Liver (tissue), 9 donors: ENCODE results near the gene SCAMP4. TPM values are rescaled to one million over a fixed set of nuclear protein-coding genes. Genes with fewer than 3 reads are reported as not detected.

ENCODE experiments used
- DNase-seq: peaks from one replicate; pipeline ENCODE4 v3.0.0-alpha.2; 2017; ENCODE audit warnings: low spot score
- H3K27ac ChIP-seq, 2 donors: one replicate each; pipeline ENCODE4 v1.7.0; 2013; ENCODE audit warnings: inconsistent platforms in 2 of 2, low read length in 2 of 2, control low read depth in 1 of 2, low read depth in 1 of 2, mild to moderate bottlenecking in 1 of 2
- H3K27me3 ChIP-seq, 4 donors: one replicate each; pipeline versions ENCODE4 v1.6.1 to v1.7.0; 2013; ENCODE audit warnings: low read length in 3 of 4, inconsistent platforms in 1 of 4, mild to moderate bottlenecking in 1 of 4, moderate library complexity in 1 of 4; ENCODE audit not compliant: control insufficient read depth in 4 of 4, insufficient read depth in 4 of 4
- H3K36me3 ChIP-seq, 4 donors: one replicate each; pipeline versions ENCODE4 v1.6.1 to v1.7.0; 2013; ENCODE audit warnings: low read length in 3 of 4, mild to moderate bottlenecking in 3 of 4, low read depth in 1 of 4, moderate library complexity in 1 of 4; ENCODE audit not compliant: control insufficient read depth in 4 of 4, insufficient read depth in 3 of 4
- H3K4me1 ChIP-seq, 4 donors: one replicate each; pipeline versions ENCODE4 v1.6.1 to v1.7.0; 2013; ENCODE audit warnings: low read length in 3 of 4, mild to moderate bottlenecking in 3 of 4, moderate library complexity in 1 of 4; ENCODE audit not compliant: control insufficient read depth in 4 of 4, insufficient read depth in 4 of 4
- H3K4me3 ChIP-seq, 3 donors: one replicate each; pipeline versions ENCODE4 v1.6.1 to v1.7.0; 2013; ENCODE audit warnings: low read length in 3 of 3, control low read depth in 1 of 3, low read depth in 1 of 3, mild to moderate bottlenecking in 1 of 3
- H3K9ac ChIP-seq, 2 donors: one replicate each; pipeline ENCODE4 v1.7.0; 2013; ENCODE audit warnings: low read length in 2 of 2, mild to moderate bottlenecking in 2 of 2, moderate library complexity in 2 of 2, control low read depth in 1 of 2, low read depth in 1 of 2
- H3K9me3 ChIP-seq, 4 donors: one replicate each; pipeline versions ENCODE4 v1.6.1 to v1.7.0; 2013; ENCODE audit warnings: low read length in 3 of 4; ENCODE audit not compliant: control insufficient read depth in 4 of 4
- ATF3 ChIP-seq: IDR thresholded peaks from 2 replicates; pipeline ENCODE4 v1.6.1; 2016; ENCODE audit warnings: antibody characterized with exemption
- EGR1 ChIP-seq, 2 donors: IDR thresholded peaks; 2 replicates each; pipeline ENCODE4 v1.6.1; 2016 to 2018; ENCODE audit warnings: antibody characterized with exemption in 2 of 2, low read depth in 2 of 2
- FOXA1 ChIP-seq: IDR thresholded peaks from 2 replicates; pipeline ENCODE4 v1.6.1; 2016; ENCODE audit warnings: antibody characterized with exemption
- FOXA2 ChIP-seq: IDR thresholded peaks from 2 replicates; pipeline ENCODE4 v1.6.1; 2016; ENCODE audit warnings: antibody characterized with exemption
- GABPA ChIP-seq, 2 donors: IDR thresholded peaks in 1 of 2; conservative IDR thresholded peaks in 1 of 2; 2 replicates each; pipeline ENCODE4 v1.6.1; 2016; ENCODE audit warnings: antibody characterized with exemption in 2 of 2, mild to moderate bottlenecking in 1 of 2, moderate library complexity in 1 of 2
- HNF4G ChIP-seq: IDR thresholded peaks from 2 replicates; pipeline ENCODE4 v1.6.1; 2016; ENCODE audit warnings: antibody characterized with exemption
- JUND ChIP-seq, 2 donors: IDR thresholded peaks; 2 replicates each; pipeline ENCODE4 v1.6.1; 2016; ENCODE audit warnings: antibody characterized with exemption in 2 of 2
- MAX ChIP-seq: IDR thresholded peaks from 2 replicates; pipeline ENCODE4 v1.6.1; 2016; ENCODE audit warnings: antibody characterized with exemption
- NR2F2 ChIP-seq: IDR thresholded peaks from 2 replicates; pipeline ENCODE4 v1.6.1; 2016; ENCODE audit warnings: antibody characterized with exemption
- RAD21 ChIP-seq, 2 donors: IDR thresholded peaks; 2 replicates each; pipeline ENCODE4 v1.6.1; 2016; ENCODE audit warnings: antibody characterized with exemption in 2 of 2, mild to moderate bottlenecking in 2 of 2
- REST ChIP-seq: IDR thresholded peaks from 2 replicates; pipeline ENCODE4 v1.6.1; 2016; ENCODE audit warnings: antibody characterized with exemption, mild to moderate bottlenecking
- RXRA ChIP-seq, 2 donors: IDR thresholded peaks; 2 replicates each; pipeline ENCODE4 v1.6.1; 2017 to 2018; ENCODE audit warnings: antibody characterized with exemption in 2 of 2, mild to moderate bottlenecking in 1 of 2
- TAF1 ChIP-seq: conservative IDR thresholded peaks from 2 replicates; pipeline ENCODE4 v1.6.1; 2016; ENCODE audit warnings: antibody characterized with exemption, mild to moderate bottlenecking
- YY1 ChIP-seq: IDR thresholded peaks from 2 replicates; pipeline ENCODE4 v1.6.1; 2016; ENCODE audit warnings: antibody characterized with exemption, mild to moderate bottlenecking
- ZBTB33 ChIP-seq: IDR thresholded peaks from 2 replicates; pipeline ENCODE4 v1.6.1; 2016; ENCODE audit warnings: antibody characterized with exemption
- WGBS: extraction: QIAGEN DNeasy Blood & Tissue Kit; methylation state at CpG from one replicate; pipeline ENCODE4 v1.1.7; 2013; 5-methylcytosine and 5-hydroxymethylcytosine counted together
- polyA plus RNA-seq, 2 donors: library from polyadenylated mRNA; stranded (reverse) in 1 of 2; unstranded in 1 of 2; fragments of 200-250 nt in 1 of 2; fragments of >200 nt in 1 of 2; fragmentation: Nextera tagmentation in 1 of 2; extraction: Ambion mirVana in 1 of 2; gene quantifications; one replicate each; pipeline versions ENCODE4 v1.2.1 to v1.2.3, GENCODE V29; 2013 to 2015
- total RNA-seq, 2 donors: library from RNA; depleted of rRNA; stranded (reverse); fragments of >200 nt; gene quantifications; one replicate each; pipeline ENCODE4 v1.2.3, GENCODE V29; 2014
- TF ChIP-seq, protein P1 (sequence below): fragments of 150-350 bp; IDR thresholded peaks from 2 replicates; pipeline ENCODE4 v1.5.1; 2017; ENCODE audit warnings: improper control_type of control experiment, low read depth, low read length; ENCODE audit not compliant: missing input control
- donor health status: healthy.
- donor health status: healthy.
- donor health status: healthy.
- donor health status: healthy.
- donor health status: healthy.

Gene SCAMP4
- total and polyA plus RNA-seq, 4 donors = 13.0 to 22.1 (median 16.6) TPM

GRCh38 chr19:1936430-1936829 lies 31.2 kb downstream of the SCAMP4 start:
- Histone ChIP-seq H3K4me1 (peaks cover 0 to 6% (median 3%) of the 10 kb centered on the region in 4 donors), H3K4me3 (no peak overlapping the region), H3K27ac (peak overlapping the region; percentile 10 to 52), H3K9me3 (no peaks in the 10 kb centered on the region), H3K27me3 (no peaks in the 10 kb centered on the region), H3K9ac (no peak overlapping the region), H3K36me3 (no peaks in the 10 kb centered on the region)
- WGBS = 88% methylated on average over 3 of the region's 3 CpGs
- no peak for DNase-seq
- TF ChIP-seq ZBTB33 = no peak
- TF ChIP-seq RXRA (IDR thresholded peaks at IDR 0.05) = no peak
- TF ChIP-seq FOXA1 = no peak
- no peak for TF ChIP-seq ATF3
- no peak for TF ChIP-seq JUND (IDR thresholded peaks at IDR 0.05)
- TF ChIP-seq HNF4G = no peak
- TF ChIP-seq GABPA (IDR thresholded peaks at IDR 0.05 in 1 of 2, conservative IDR thresholded peaks at IDR 0.05 in 1 of 2) = no peak
- TF ChIP-seq MAX = no peak
- no peak for TF ChIP-seq RAD21 (IDR thresholded peaks at IDR 0.05)
- TF ChIP-seq, protein P1, sequence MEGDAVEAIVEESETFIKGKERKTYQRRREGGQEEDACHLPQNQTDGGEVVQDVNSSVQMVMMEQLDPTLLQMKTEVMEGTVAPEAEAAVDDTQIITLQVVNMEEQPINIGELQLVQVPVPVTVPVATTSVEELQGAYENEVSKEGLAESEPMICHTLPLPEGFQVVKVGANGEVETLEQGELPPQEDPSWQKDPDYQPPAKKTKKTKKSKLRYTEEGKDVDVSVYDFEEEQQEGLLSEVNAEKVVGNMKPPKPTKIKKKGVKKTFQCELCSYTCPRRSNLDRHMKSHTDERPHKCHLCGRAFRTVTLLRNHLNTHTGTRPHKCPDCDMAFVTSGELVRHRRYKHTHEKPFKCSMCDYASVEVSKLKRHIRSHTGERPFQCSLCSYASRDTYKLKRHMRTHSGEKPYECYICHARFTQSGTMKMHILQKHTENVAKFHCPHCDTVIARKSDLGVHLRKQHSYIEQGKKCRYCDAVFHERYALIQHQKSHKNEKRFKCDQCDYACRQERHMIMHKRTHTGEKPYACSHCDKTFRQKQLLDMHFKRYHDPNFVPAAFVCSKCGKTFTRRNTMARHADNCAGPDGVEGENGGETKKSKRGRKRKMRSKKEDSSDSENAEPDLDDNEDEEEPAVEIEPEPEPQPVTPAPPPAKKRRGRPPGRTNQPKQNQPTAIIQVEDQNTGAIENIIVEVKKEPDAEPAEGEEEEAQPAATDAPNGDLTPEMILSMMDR = no peak
- TF ChIP-seq TAF1 = no peak
- TF ChIP-seq YY1 = no peak

DNA sequence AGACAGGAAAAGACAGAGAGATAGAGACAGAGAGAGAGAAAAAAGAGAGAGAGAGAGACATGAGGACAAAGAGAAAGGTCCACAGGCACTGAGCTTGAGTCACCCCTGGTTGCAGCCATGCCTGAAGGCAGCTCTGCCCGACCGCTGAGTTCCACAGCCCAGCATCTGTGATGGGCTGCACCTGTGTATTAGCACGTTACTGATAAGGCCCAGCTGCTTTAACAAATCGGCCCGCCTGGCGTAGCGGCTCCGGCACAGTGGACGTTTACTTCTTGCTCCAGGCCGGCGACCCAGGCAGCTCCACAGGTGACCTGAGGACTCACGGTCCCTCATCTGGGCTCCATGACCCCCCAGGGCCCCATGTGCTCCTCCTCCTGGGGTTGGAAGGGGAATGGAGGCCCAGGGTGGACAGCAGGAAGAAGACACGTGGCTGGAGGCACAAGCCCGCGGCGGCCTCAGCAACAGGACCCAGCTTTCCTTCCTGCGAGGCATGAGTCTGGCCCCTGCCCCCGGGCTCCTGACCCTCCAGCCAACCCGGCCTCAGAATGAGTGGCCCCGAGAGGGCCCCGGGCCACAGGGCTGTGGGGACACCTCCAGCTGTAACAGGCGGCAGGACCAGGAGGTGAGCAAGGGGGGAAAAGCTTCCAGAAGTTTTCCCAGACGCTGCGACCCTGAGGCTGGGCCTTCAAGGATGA lies 31.9 kb downstream of the SCAMP4 start:
- H3K4me3 ChIP-seq = no peak overlapping the region
- H3K27me3 ChIP-seq = no peaks in the 10 kb centered on the region
- H3K9ac ChIP-seq = no peak overlapping the region
- DNase-seq = no peak
- no peaks in the 10 kb centered on the region for H3K9me3 ChIP-seq
- H3K36me3 ChIP-seq = no peaks in the 10 kb centered on the region
- TF ChIP-seq ATF3 (no peak), REST (no peak), RXRA (IDR thresholded peaks at IDR 0.05) (no peak), GABPA (IDR thresholded peaks at IDR 0.05 in 1 of 2, conservative IDR thresholded peaks at IDR 0.05 in 1 of 2) (no peak), EGR1 (IDR thresholded peaks at IDR 0.05; ENCODE audit: low read depth in 2 of 2) (no peak), ZBTB33 (no peak), MAX (no peak), TAF1 (no peak), NR2F2 (no peak), RAD21 (IDR thresholded peaks at IDR 0.05) (no peak), FOXA2 (no peak), YY1 (no peak)
- TF ChIP-seq, protein P1 = no peak
- H3K27ac ChIP-seq = no peak overlapping the region
- WGBS = 90% methylated on average over 24 of the region's 24 CpGs
- peaks cover 0 to 9% (median 3%) of the 10 kb centered on the region in 4 donors for H3K4me1 ChIP-seq
